Raji (cell line): Measurements from ENCODE around the gene C19orf25.
A peak's percentile ranks its signal among the peaks of the same experiment; 100 is the strongest.

Source experiments
- POLR2A ChIP-seq: IDR thresholded peaks from 2 replicates; pipeline ENCODE4 v1.6.1; 2011; ENCODE audit warnings: low read depth, low read length, control low read depth; ENCODE audit not compliant: insufficient read depth

Gene C19orf25

DNA sequence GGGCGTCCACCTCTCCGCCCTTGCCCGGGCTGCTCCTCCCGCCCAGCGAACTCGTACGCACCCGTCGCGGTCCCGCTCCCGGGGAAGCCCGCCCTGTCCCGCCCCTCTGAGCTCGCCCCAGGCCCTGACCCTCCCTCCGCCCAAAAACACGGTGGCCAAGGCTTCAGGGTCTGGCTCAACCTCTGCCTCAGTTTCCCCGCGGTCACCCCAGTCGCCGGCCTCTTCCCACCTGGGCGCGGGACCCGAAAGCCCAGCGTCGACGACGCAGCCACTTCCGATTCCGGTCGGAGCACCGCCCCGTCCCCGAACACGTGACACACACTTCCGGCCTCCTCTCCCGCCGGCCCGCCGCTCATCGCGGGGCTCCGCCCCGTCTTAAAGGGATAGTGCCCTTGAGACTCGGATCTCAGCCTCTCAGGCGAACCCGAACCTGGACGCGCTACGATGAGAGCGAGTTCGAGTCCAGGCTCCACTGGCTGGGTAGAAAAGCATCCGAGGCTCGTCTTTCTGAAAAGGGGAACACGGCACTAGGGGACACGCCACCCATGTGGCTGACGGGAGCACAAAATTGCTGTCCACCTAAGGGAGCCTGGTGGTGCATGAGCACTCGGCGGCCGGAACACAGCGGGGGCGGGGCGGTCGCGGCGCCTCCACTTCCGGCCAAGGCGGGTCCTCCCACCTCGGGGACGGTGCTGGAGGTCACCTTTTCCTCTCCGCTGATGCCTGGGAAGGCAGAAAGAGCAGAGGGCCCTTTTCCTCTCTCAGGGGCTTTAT lies at the start of gene C19orf25:
Gene C19orf25, minus strand, starts transcription at position 282 of the 774 bp plus-strand sequence. CDS start 312 bp downstream, outside the sequence.
- TF ChIP-seq POLR2A = peak; percentile 85

DNA sequence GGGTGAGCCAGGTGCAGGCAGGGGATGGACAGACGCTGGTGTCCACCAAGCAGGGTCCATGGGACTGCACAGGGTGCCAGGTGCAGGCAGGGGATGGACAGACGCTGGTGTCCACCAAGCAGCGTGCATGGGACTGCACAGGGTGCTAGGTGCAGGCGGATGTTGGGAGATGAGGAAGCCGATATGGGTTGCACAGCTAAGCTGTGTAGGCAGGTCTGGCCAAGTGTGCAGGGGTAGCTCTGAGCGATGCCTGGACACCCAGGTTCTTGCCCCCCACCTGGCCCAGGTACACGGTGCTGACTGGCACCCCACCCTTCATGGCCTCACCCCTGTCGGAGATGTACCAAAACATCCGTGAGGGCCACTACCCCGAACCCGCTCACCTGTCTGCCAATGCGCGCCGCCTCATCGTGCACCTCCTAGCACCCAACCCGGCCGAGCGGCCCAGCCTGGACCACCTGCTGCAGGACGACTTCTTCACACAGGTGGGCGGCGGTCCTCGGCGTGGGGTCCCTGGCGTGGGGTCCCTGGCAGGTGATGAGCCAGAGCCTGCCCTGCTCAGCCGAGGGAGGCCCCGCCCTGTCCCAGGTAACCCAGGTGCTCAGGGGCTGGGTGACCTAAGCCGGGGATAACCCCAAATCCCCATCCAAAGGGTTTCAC lies 48.8 kb upstream of the C19orf25 start:
- no peak for TF ChIP-seq POLR2A

DNA sequence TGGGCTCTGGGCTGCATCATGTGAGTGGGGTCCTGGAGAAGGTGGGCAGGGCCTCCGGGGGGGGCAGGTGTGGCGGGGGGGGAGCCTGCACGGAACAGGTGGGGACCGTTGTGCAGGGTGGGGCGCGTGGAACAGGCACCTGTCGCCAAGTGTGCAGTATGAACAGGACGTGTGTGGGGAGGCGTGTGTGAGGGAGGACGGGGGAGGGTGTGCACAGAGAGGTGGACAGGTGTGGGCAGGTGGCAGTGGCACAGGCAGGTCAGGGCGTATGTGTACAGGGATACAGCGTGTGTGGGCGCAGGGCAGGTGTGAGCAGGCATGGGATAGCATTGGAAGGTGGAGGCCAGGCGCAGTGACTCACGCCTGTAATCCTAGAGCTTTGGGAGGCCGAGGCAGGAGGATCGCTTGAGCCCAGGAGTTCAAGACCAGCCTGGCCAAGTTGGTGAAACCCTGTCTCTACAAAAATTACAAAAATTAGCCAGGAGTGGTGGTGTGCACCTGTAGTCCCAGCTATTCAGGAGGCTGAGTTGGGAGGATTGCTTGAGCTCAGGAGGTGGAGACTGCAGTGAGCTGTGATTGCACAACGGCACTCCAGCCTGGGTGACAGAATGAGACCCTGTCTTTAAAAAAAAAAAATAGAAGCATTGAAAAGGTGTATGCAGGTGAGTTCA lies 48.1 kb upstream of the C19orf25 start:
- no peak for TF ChIP-seq POLR2A

DNA sequence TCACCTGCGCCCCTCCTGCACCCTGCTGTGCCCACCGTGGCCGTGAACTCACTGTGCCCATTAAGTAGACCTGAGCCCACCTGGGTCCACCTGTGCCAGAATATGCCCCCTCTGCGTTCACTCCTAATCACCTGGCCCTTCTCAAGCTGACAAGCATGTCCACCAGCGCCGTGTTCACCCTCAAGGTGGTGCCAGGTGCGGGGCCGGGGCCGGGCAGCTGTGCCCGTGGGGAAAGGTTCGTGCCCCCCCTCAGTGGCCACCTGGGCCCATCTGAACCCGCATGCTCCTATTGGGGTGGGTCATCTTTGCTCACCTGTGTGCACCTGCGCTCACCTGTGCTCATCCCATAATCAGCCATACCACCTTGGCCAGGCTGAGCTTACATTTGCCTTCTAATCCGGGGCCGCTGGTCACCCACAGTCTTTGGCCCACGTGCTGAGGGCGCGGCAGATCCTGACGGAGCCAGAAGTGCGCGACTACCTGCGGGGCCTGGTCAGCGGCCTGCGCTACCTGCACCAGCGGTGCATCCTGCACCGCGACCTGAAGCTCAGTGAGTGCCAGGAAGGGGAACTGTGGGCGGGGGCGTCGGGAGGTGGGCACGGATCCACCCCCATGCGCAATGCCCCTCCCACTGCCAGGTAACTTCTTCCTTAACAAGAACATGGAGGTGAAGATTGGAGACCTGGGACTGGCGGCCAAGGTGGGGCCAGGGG lies 47.2 kb upstream of the C19orf25 start:
- no peak for TF ChIP-seq POLR2A

DNA sequence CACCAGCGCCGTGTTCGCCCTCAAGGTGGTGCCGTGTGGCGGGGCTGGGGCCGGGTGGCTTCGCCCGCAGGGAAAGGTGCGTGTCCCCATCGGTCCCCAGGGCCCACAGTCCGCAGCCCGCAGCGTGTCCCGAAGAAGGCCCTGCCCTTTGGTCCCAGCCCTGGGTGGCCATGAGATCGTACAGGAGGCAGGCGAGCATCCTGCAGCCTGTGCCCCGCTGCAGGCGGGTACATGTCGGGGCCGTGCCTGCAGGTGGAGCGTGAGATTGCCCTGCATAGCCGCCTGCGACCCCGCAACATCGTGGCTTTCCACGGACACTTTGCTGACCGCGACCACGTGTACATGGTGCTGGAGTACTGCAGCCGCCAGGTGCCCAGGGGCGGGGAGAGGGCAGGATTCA lies 46.3 kb upstream of the C19orf25 start:
- TF ChIP-seq POLR2A = no peak

DNA sequence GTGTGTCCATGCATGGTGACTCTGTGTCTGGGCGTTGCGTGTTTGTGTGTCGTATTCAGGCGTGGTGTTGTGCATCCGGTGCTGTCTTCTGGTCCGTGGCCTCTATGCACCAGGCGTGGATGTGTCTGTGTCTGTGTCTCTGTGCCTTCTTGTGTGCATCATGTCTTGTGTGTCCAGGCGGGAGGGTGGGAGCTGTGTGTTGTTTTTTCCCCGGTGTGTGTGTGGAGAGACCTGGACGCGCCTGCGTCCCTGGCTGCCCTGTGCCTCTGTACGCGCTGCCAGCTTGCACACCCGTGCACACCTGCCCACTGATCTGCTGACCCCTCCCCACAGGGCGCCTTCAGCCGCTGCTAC lies 45.9 kb upstream of the C19orf25 start:
- TF ChIP-seq POLR2A = no peak

DNA sequence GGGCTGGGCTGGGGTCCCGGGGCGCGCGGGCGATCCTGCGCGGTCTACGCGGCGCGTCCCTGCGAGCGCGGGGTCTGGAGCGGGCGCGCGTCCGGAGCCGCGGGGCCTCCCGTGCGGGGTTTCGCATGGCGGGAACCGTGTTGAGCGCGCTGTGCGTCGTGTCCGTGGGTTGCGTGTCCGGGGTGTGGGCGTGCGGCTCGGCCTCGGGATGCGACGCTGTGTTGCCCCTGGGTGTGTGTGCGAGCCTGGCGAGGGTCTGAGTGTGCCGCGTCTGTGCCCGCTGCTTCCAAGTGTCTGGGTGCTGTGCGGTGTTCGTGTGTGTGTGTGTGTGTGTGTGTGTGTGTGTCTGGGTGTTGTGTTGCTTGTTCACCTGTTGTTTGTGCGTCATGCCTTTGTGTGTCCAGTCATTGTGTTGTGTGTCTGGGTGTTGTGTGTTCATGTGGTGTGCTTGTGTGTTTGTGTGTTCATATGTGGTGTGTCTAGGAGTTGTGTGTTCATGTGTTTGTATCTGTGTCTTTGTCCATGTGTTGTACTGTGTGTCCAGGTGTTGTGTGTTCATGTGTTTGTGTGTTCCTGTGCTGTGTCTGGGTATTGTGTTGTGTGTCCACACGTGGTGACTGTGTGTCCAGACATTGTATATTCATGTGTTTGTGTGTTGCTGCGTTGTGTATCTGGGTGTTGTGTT lies 45.4 kb upstream of the C19orf25 start:
- TF ChIP-seq POLR2A = no peak

DNA sequence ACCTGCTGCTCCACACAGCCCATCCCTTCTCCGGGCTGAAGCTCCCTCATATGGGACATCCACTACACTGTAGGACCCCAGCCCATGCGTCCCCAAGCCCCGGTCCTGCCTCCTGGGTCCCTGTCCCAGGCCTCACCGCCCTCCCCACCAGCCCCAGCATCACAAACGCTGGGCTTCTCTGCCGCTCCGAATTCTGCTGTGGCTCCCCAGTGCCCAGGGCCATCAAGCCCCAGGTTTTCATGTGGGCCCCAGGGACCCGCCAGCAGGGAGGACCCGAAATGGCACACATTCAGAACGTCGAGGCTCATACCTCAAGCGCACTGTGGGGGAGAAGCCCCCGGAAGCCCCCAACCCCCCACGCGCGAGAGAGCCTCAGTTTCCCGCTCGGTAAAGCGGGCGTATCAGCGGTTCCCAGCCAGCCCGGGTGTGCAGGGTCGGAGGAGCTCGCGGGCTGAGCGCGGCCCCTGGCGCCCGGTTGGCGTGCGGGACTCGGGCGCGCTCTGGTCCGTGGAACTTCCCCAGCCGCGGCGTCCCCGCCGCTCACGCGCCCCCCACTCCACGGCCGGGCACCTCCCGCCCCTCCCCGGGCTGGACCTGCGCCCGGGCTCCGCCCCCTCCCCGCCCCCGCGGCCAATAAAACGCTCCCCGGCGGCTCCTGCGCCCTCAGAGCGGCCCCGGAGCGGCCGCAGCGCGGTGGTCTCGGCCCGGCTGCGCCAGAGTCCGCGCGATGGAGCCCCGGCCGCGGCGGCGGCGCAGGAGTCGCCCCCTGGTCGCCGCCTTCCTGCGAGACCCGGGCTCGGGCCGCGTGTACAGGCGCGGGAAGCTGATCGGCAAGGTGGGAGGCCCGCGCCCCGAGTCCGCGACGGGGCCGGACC lies 44.6 kb upstream of the C19orf25 start, which contains the start of gene PLK5:
Gene PLK5, plus strand, starts transcription at position 666 of the 875 bp plus-strand sequence. CDS start 2,920 bp downstream, outside the sequence.
- TF ChIP-seq POLR2A = no peak

DNA sequence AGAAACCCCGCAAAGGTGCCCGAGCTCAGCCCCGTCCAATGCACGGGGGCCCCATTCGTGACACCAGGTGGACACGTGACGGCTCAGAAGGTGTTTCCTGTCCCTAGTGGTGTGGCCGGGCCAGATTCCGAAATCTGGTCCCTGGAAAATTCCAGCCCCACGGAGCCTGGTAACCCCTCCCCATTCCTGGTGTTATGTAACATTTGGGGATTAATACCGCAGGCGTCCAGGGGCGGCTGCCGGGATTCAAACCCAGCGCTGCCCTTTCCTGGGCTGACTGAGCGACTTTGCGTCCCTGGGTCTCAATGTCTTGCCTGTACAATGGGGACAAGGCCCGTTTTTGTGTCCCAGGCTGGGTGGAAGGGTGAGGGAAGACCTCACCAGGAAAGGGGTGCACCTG lies 43.8 kb upstream of the C19orf25 start:
- no peak for TF ChIP-seq POLR2A

DNA sequence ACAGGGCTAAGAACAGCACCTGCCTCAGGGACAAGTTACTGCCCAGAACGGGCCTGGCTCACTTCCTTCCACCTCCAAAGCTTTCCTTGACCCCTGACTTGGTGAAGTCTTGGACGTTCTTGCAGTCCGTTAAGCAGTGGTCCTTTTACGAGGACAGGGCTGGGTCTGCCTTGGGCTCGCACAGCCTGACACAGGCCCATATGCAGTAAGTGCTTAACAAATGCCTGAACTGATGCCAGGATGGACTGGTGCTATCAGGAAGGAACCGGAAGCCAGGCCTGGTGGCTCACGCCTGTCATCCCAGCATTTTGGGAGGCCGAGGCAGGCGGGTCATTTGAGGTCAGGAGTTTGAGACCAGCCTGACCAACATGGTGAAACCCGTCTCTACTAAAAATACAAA lies 43.0 kb upstream of the C19orf25 start:
- TF ChIP-seq POLR2A = no peak

DNA sequence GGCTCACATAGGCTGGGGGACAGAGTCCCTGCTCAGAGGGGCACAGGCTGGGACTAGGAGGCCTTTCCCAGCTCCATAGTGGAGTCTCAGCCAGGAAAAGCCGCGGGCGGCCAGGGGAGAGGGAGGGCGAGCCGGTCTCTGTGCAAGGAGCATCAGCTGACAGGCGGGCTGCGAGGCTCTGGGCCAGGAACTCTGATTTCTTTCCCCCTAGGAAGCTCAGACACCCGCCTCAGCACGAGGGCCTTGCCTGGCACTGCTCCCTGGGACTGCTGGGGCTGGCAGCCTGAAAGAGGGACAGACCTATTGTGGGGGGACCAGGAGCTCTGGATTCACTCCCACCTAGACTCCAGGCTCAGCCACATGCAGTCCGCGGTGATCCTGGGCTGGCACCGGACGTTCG lies 42.6 kb upstream of the C19orf25 start:
- TF ChIP-seq POLR2A = no peak

DNA sequence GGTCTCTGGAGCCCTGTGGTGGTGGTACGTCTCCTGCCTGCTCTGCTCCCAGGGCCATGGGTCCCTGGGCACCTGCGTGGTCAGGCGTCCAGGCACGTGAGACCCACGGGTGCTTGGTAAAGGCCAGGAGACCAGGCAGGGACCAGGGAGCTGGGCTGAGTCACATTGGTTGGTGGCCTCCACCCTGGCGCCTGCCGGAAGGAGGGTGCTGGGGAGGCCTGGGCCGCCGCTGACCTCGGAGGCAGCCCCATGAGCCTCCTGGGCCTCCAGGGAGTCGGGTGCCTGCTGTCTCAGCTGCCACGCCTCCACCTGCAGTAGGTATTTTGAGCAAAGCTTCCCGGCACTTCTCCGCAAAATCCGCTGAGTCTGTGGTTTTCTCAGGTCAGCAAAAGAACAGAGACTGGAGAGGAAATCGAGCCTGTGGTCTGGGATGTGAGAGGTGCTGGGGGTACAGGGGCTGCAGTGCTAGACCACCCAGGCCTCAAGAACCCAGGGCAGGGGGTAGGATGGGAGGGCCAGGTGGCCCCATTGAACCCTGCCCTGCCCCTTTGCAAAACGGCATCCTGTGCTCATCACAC lies 41.3 kb upstream of the C19orf25 start:
- no peak for TF ChIP-seq POLR2A

DNA sequence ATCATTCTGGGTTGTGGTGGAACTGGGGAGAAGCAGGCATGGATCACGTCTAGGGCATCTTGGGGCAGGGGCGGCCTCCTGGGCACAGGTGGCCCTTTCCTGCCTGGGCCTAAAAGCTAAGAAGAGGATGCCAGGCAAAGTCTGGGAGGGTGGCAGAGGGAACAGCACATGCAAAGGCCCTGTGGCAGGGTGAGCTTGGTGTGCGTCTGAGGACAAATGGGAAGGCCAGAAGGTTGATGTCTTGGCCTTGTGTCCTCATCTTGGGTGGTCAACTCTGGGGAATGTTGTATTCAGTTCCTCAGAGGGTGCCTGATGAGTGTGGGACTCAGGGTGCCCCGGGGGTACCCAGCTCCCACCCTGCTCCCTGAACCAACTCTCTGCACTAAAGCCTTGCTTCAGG lies 39.5 kb upstream of the C19orf25 start:
- TF ChIP-seq POLR2A = no peak

DNA sequence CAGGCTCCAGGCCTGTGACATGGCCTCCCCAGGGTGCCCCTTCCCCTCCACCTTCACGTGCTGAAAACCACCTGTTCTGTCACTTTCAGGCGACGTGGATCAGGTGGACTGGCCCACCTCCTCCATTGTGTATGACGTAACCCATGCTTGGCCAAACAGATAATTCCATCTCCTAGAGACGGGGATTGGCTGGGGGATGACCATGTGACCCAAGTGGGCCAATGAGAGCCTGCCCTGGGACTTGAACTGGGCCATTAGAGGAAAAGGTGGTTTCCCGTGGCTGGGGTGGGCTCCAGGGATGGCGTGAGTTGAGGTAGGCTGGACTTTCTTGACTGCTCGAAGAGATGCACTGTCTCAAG lies 37.4 kb upstream of the C19orf25 start:
- TF ChIP-seq POLR2A = no peak
